Body of pancreas (tissue), 4 donors: Measurements from ENCODE around the gene STX18. TPM values are rescaled to one million over a fixed set of nuclear protein-coding genes. Genes with fewer than 3 reads are reported as not detected.

Source experiments
- ATAC-seq: fragments of 150-250 bp; one replicate; pipeline ENCODE4 v1.9.1; 2016
- DNase-seq, 4 donors: peaks; one replicate each; pipeline ENCODE4 v3.0.0-alpha.2; 2019
- H3K27ac ChIP-seq, 4 donors: fragments of 200-600 bp; sonication (generic); 1 replicate in 3 of 4; 2 replicates in 1 of 4; pipeline versions ENCODE4 v1.5.1 to v1.6.1; 2016 to 2019; ENCODE audit warnings: mild to moderate bottlenecking in 1 of 4, mixed read lengths in 1 of 4, moderate library complexity in 1 of 4
- H3K27me3 ChIP-seq, 2 donors: fragments of 200-600 bp; sonication (generic); one replicate each; pipeline ENCODE4 v1.6.0; 2016; ENCODE audit warnings: mild to moderate bottlenecking in 1 of 2
- H3K36me3 ChIP-seq, 2 donors: fragments of 200-600 bp; sonication (generic); replicated peaks in 1 of 2; 2 replicates each; pipeline ENCODE4 v1.5.1; 2016; ENCODE audit warnings: low read depth in 2 of 2; ENCODE audit not compliant: insufficient read depth in 1 of 2
- H3K4me1 ChIP-seq: fragments of 200-600 bp; sonication (generic); one replicate; pipeline ENCODE4 v1.6.0; 2016
- H3K4me3 ChIP-seq, 2 donors: fragments of 200-600 bp; sonication (generic); 1 replicate in 1 of 2; 2 replicates in 1 of 2; pipeline ENCODE4 v1.5.1; 2016 to 2019
- H3K9me3 ChIP-seq, 3 donors: fragments of 200-600 bp; sonication (generic); 1 replicate in 2 of 3; 2 replicates in 1 of 3; pipeline ENCODE4 v1.5.1; 2016
- CTCF ChIP-seq, 7 experiments: fragments of 450-650 bp in 4 of 7; fragments of 200-600 bp in 3 of 7; sonication (generic) in 3 of 7; IDR thresholded peaks; one replicate each; pipeline ENCODE4 v1.5.1; 2016 to 2019; ENCODE audit warnings: antibody characterized with exemption in 7 of 7
- POLR2A ChIP-seq, 3 donors: fragments of 450-650 bp; IDR thresholded peaks; one replicate each; pipeline ENCODE4 v1.6.1; 2016; ENCODE audit warnings: antibody characterized with exemption in 3 of 3, mild to moderate bottlenecking in 2 of 3
- WGBS, 2 donors: methylation state at CpG; one replicate each; pipeline ENCODE4 v1.1.5; 2017; 5-methylcytosine and 5-hydroxymethylcytosine counted together
- intact Hi-C: fragments of 100-400 bp; cut with DNase I; formaldehyde crosslinking; loops from one replicate; pipeline ENCODE4 v1.15.1; 2023
- total RNA-seq, 2 donors: library from RNA; depleted of rRNA; stranded (reverse); fragments of >200 nt; gene quantifications; one replicate each; pipeline ENCODE4 v1.1.0, GENCODE V29; 2016

Gene STX18
- total RNA-seq, 2 donors from 2014 or later, result 13.5 to 53.4 TPM

DNA sequence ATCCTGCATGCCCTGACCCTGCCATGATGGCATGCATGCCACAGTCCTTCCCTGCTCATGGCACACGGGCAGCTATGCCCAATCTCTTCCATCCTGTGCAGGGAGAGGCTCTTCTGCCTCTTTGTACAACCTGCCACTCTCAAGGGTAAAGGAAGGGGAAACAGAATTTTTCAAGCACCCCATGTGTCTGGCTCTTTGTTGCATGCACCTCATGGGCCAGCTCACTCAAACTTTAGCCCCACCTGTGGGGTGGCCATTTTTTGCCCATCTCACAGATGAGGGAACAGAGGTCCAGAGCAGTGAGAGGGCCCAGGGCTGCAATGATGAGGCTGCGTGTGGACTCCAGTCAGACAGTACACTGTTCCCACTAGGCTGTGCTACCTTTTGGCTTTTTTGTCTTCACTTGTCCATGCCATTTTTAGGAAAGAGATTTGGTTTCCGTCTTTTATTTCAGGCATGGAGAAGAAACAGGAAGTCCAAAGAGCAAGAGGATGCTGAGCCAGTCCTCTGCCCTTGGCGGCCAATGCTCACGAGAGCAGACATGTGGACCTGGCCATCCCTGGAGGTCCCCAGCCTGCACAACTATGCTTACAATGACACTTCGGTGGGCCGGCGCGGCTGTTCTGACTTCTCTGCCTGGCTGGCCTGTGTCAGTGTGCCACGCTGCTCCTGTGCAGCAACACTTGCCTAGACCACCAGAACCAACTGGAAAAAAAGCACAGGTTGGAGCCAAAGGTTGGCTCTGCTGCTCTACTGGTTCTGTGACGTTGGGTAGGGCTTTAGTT is 109.3 kb downstream of the STX18 start:
- TF ChIP-seq POLR2A (IDR thresholded peaks at IDR 0.05) (no peak), CTCF (IDR thresholded peaks at IDR 0.05) (no peak)
- Histone ChIP-seq H3K27ac (no peak overlapping the region), H3K4me3 (no peak overlapping the region), H3K9me3 (no peaks in the 10 kb centered on the region), H3K27me3 (no peaks in the 10 kb centered on the region), H3K36me3 (peaks cover 6 to 12% of the 10 kb centered on the region in 2 donors), H3K4me1 (no peaks in the 10 kb centered on the region)
- 87 to 93% methylated on average over 11 of the region's 11 CpGs for WGBS, 2 donors
- no peak for DNase-seq
- intact Hi-C loops, result no loop called here
- no peak for ATAC-seq

DNA sequence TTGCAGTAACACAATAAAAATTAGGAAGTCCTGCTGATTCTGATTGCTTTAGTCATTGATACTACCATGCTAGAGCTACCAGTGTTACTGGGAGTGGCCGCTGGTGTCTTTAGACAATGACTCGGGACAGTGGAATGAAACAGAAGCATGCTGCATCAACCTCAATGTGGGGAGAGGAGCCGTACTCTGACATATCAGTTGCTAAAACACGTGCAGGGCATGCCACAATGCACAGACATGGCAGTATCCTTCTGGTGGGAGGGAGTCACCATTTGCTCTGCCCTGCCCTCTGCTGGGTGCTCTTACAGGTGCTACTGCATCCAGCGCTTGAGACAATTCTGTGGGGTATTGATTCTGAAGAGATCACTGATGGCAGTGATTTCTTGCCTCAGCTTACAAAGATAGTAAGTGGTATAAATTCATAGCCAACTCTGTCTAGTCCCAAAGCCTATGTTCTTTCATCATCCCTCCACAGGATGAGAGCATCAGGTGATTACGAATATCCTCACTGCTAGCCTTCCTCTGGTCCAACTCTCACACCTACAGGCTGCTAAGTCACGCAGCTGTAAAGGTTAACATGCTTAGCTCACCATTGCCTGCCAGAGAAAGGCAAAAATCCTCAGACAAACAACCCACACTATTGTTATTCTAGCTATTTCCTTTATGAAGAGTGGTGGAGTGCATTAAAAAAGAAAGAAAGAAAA is 111.2 kb downstream of the STX18 start:
- peaks cover 6 to 10% of the 10 kb centered on the region in 2 donors for H3K36me3 ChIP-seq
- no peak overlapping the region for H3K4me3 ChIP-seq
- 68 to 78% methylated on average over 7 of the region's 7 CpGs for WGBS, 2 donors
- no peaks in the 10 kb centered on the region for H3K9me3 ChIP-seq
- H3K4me1 ChIP-seq, result no peaks in the 10 kb centered on the region
- no peak overlapping the region for H3K27ac ChIP-seq
- intact Hi-C loops, result no loop called here
- H3K27me3 ChIP-seq, result no peaks in the 10 kb centered on the region
- TF ChIP-seq POLR2A (IDR thresholded peaks at IDR 0.05) (no peak), CTCF (IDR thresholded peaks at IDR 0.05) (peak in 5 of 7 experiments; percentile 16 to 30 (median 20))
- DNase-seq (peak in 2 of 4 donors; percentile 20 to 39), ATAC-seq (no peak)

DNA sequence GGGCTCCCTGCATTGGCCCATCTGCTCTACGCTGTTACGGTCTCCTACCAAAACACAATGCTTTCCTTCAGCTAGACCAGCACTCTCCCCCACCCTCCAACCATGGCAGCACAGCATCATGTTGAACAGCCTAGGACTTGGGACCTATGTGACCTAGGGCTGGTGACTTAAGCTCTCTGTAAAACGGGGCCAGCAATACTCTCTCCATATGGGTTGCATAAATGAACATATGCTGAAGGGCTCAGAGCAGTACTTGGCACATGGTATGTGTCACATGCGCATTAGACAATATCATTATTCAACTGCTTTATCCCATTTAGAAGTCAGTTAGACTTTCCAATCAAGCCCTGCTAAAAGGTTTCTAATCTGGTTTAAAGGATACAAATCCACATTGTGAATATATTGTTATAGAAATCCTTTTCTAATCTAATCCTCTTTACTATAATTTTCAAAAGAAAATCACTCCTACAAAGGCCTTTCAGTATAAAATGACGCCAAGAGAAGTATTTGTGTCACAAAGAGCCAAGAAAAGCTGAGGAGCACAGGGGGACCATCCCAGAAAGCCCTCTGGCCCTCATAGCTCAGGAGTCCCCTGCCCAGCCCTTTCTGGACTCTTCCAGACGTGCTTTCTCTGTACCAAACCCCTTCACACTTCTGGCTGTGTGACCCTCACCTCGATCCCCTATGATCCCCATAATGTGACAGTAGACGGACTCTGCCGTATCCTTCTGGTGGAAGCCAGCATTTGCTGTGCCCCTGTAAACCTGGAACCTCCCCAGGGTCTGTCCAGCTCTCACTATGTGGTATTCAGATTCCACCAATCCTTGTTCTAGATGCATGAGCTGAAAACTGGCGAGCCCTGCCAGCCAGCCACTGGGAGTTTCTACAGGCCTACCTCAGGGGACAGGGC is 112.6 kb downstream of the STX18 start:
- H3K36me3 ChIP-seq, result peaks cover 6 to 10% of the 10 kb centered on the region in 2 donors
- H3K9me3 ChIP-seq, result no peaks in the 10 kb centered on the region
- H3K27ac ChIP-seq, result no peak overlapping the region
- intact Hi-C loops, result no loop called here
- H3K4me1 ChIP-seq, result no peaks in the 10 kb centered on the region
- DNase-seq, result no peak
- WGBS, 2 donors, result 91 to 93% methylated on average over 10 of the region's 10 CpGs
- no peaks in the 10 kb centered on the region for H3K27me3 ChIP-seq
- no peak for ATAC-seq
- no peak for TF ChIP-seq CTCF (IDR thresholded peaks at IDR 0.05)
- no peak for TF ChIP-seq POLR2A (IDR thresholded peaks at IDR 0.05)
- H3K4me3 ChIP-seq, result no peak overlapping the region

DNA sequence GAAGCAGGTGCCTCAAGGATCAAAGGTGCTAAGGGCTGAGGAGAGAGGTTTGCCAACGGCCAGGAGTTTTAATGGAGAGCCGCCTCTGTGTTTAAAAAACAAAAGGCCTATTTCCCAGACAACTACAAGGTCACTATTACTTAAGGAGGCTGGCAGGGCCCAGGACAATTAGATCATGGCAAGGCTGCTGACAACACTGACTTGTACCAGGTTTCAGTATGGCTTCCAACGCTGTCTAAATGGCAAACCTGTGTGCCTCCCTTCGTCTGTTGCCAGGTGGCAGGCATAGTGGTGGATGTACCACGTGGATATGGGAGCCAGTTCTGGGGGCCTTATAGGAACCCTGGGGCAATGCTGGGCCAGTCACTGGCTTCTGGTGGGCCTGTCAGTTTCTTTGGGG is 114.0 kb downstream of the STX18 start:
- 76 to 86% methylated on average over 5 of the region's 5 CpGs for WGBS, 2 donors
- no peak for ATAC-seq

More for the DNA sequence above, 114.0 kb downstream of the STX18 start:
- Histone ChIP-seq H3K27me3 (no peaks in the 10 kb centered on the region), H3K36me3 (peaks cover 5 to 9% of the 10 kb centered on the region in 2 donors), H3K4me1 (no peaks in the 10 kb centered on the region), H3K4me3 (no peak overlapping the region), H3K9me3 (no peaks in the 10 kb centered on the region), H3K27ac (no peak overlapping the region)
- DNase-seq, result no peak
- TF ChIP-seq CTCF (IDR thresholded peaks at IDR 0.05) (no peak), POLR2A (IDR thresholded peaks at IDR 0.05) (no peak)
- intact Hi-C loops, result no loop called here
